HepG2 (cell line): ENCODE measurements around the gene ZNF831. TPM values are rescaled to one million over a fixed set of nuclear protein-coding genes. Genes with fewer than 3 reads are reported as not detected.

Experiments
- ERF ChIP-seq: IDR thresholded peaks from 2 replicates; pipeline ENCODE4 v1.6.1; 2018; ENCODE audit warnings: missing biosample characterization, missing genetic modification reagents
- GABPB1 ChIP-seq: IDR thresholded peaks from 2 replicates; pipeline ENCODE4 v1.6.1; 2016; ENCODE audit warnings: mild to moderate bottlenecking, missing genetic modification reagents, moderate library complexity, missing compliant biosample characterization
- KLF9 ChIP-seq: IDR thresholded peaks from 2 replicates; pipeline ENCODE4 v1.6.1; 2016; ENCODE audit warnings: low read depth
- MAFF ChIP-seq: IDR thresholded peaks from 2 replicates; pipeline ENCODE4 v1.6.1; 2011; ENCODE audit warnings: low read depth, low read length, improper control_type of control experiment
- PLRG1 ChIP-seq: fragments of 450-650 bp; conservative IDR thresholded peaks from 2 replicates; pipeline ENCODE4 v1.6.1; 2016
- SNAPC2 ChIP-seq: sonication (generic); formaldehyde crosslinking; IDR thresholded peaks from 2 replicates; pipeline ENCODE4 v1.8.1; 2022; ENCODE audit warnings: mild to moderate bottlenecking, missing genetic modification reagents
- SRF ChIP-seq: IDR thresholded peaks from 2 replicates; pipeline ENCODE4 v1.6.1; 2011; ENCODE audit warnings: mild to moderate bottlenecking, low read depth, low read length, moderate library complexity
- TRIM24 ChIP-seq: sonication (generic); formaldehyde crosslinking; IDR thresholded peaks from 2 replicates; pipeline ENCODE4 v1.8.0; 2022; ENCODE audit warnings: mild to moderate bottlenecking, missing genetic modification reagents
- ZBTB20 ChIP-seq: sonication (generic); formaldehyde crosslinking; IDR thresholded peaks from 2 replicates; pipeline ENCODE4 v1.8.1; 2023; ENCODE audit warnings: missing genetic modification reagents, low read depth, mild to moderate bottlenecking, borderline replicate concordance
- ZNF3 ChIP-seq: IDR thresholded peaks from 2 replicates; pipeline ENCODE4 v1.7.0; 2017; ENCODE audit warnings: inconsistent platforms
- ZNF329 ChIP-seq: sonication (generic); formaldehyde crosslinking; IDR thresholded peaks from 2 replicates; pipeline ENCODE4 v1.9.0; 2021; ENCODE audit warnings: low read depth, mild to moderate bottlenecking, missing genetic modification reagents
- ZNF382 ChIP-seq: sonication (generic); formaldehyde crosslinking; IDR thresholded peaks from 2 replicates; pipeline ENCODE4 v1.5.0; 2020; ENCODE audit warnings: missing genetic modification reagents, mild to moderate bottlenecking, borderline replicate concordance
- ZNF572 ChIP-seq: sonication (generic); formaldehyde crosslinking; IDR thresholded peaks from 2 replicates; pipeline ENCODE4 v1.5.1; 2020; ENCODE audit warnings: mild to moderate bottlenecking, missing genetic modification reagents
- polyA plus RNA-seq, 8 experiments: library from polyadenylated mRNA; depleted of rRNA in 3 of 8; stranded (reverse) in 7 of 8; unstranded in 1 of 8; fragments of >200 nt; fragmentation: Illumina TruSeq in 4 of 8; extraction: Trizol in 4 of 8; gene quantifications; 2 replicates each; pipeline versions ENCODE4 v1.2.1 to v1.2.3, GENCODE V29; 2011 to 2016; ENCODE audit warnings: low read depth in 4 of 8, missing spikeins in 1 of 8, mixed read lengths in 1 of 8; ENCODE audit not compliant: insufficient read depth in 1 of 8
- total RNA-seq, 5 experiments: library from RNA; depleted of rRNA; stranded (reverse); fragments of >200 nt; fragmentation: Illumina TruSeq; extraction: Trizol; gene quantifications; 2 replicates each; pipeline ENCODE4 v1.2.3, GENCODE V29; 2016; ENCODE audit warnings: low read depth in 1 of 5
- TF ChIP-seq, protein P1 (sequence below): IDR thresholded peaks from 2 replicates; pipeline ENCODE4 v1.6.1; 2016; ENCODE audit warnings: missing compliant biosample characterization, missing genetic modification reagents, borderline replicate concordance
- TF ChIP-seq, protein P2 (sequence below): sonication (generic); formaldehyde crosslinking; IDR thresholded peaks from 2 replicates; pipeline ENCODE4 v1.4.0; 2020; ENCODE audit warnings: mild to moderate bottlenecking, missing genetic modification reagents
- TF ChIP-seq, protein P3 (sequence below): sonication (generic); formaldehyde crosslinking; IDR thresholded peaks from 2 replicates; pipeline ENCODE4 v1.4.0; 2020; ENCODE audit warnings: missing genetic modification reagents, borderline replicate concordance
- TF ChIP-seq, protein P4 (sequence below): IDR thresholded peaks from 2 replicates; pipeline ENCODE4 v1.6.1; 2012; ENCODE audit warnings: low read length, improper control_type of control experiment

The ZNF831 gene
- total and polyA plus RNA-seq, 2 of the 13 experiments (the other 11 are each of a cell fraction or from before 2014, with no cell fraction given), result not detected

DNA sequence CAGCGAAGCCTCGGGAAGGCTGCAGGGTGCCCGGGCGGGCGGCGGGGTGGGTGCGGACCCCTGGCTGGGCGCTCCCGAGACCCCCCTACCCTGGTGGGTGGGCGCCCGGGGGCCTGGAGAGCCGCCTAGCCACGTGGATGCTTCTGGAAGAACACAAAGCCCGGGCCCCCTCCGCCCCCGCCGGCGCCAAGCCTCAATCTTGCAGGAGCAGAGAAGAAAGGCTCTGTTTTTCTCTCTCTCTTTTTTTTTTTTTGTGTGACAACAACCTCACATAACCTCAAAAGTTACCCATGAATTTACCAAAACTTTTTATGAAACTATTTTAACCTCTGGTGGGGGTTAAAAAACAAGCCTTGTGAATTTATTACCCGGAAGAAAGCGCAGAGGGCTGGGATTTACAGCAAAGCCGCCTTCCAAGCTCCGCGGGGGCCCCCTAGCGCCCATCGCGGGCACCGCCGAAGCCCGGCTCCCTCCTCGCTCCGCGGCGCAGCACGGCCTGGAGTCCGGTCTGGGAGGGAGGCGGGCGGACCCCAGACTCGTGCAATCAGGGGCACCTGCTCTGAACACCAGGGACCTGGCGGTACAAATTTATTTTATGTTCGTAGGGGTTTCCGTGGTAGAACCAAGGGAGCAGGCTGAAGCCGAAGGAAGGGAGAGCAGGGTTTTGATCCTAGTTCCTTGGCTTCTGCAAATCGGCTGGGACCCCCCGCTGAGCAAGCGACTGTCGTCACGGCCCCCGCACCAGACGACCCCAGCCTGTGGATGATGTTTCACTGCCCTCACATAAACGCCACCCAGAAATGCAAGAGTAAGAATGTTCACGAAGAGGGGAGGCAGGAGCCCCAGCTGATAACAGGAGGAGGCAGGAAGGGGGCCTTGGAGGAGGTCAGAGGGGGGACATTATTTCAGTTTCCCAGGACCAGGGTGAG is 58.9 kb downstream of the ZNF831 start (continued):
- TF ChIP-seq, protein P1, sequence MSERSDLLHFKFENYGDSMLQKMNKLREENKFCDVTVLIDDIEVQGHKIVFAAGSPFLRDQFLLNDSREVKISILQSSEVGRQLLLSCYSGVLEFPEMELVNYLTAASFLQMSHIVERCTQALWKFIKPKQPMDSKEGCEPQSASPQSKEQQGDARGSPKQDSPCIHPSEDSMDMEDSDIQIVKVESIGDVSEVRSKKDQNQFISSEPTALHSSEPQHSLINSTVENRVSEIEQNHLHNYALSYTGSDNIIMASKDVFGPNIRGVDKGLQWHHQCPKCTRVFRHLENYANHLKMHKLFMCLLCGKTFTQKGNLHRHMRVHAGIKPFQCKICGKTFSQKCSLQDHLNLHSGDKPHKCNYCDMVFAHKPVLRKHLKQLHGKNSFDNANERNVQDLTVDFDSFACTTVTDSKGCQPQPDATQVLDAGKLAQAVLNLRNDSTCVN, result no peak
- TF ChIP-seq PLRG1 (no peak), ZNF572 (CRISPR knock-in tag) (0 out of 2 replicates have a peak, but pooled peaks have one; percentile 61), ZNF382 (CRISPR knock-in tag) (no peak), KLF9 (CRISPR knock-in tag) (no peak), ZNF329 (CRISPR knock-in tag) (no peak), ZBTB20 (CRISPR knock-in tag) (no peak), SNAPC2 (no peak), ERF (CRISPR knock-in tag) (peak; percentile 17; the same call in 1 of the 2 replicates), MAFF (no peak), SRF (no peak), GABPB1 (CRISPR knock-in tag) (peak; percentile 58; the same call in 1 of the 2 replicates), ZNF3 (no peak), TRIM24 (CRISPR knock-in tag) (no peak)
- TF ChIP-seq, protein P2, sequence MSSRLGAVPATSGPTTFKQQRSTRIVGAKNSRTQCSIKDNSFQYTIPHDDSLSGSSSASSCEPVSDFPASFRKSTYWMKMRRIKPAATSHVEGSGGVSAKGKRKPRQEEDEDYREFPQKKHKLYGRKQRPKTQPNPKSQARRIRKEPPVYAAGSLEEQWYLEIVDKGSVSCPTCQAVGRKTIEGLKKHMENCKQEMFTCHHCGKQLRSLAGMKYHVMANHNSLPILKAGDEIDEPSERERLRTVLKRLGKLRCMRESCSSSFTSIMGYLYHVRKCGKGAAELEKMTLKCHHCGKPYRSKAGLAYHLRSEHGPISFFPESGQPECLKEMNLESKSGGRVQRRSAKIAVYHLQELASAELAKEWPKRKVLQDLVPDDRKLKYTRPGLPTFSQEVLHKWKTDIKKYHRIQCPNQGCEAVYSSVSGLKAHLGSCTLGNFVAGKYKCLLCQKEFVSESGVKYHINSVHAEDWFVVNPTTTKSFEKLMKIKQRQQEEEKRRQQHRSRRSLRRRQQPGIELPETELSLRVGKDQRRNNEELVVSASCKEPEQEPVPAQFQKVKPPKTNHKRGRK (CRISPR knock-in tag), result no peak
- TF ChIP-seq, protein P3, sequence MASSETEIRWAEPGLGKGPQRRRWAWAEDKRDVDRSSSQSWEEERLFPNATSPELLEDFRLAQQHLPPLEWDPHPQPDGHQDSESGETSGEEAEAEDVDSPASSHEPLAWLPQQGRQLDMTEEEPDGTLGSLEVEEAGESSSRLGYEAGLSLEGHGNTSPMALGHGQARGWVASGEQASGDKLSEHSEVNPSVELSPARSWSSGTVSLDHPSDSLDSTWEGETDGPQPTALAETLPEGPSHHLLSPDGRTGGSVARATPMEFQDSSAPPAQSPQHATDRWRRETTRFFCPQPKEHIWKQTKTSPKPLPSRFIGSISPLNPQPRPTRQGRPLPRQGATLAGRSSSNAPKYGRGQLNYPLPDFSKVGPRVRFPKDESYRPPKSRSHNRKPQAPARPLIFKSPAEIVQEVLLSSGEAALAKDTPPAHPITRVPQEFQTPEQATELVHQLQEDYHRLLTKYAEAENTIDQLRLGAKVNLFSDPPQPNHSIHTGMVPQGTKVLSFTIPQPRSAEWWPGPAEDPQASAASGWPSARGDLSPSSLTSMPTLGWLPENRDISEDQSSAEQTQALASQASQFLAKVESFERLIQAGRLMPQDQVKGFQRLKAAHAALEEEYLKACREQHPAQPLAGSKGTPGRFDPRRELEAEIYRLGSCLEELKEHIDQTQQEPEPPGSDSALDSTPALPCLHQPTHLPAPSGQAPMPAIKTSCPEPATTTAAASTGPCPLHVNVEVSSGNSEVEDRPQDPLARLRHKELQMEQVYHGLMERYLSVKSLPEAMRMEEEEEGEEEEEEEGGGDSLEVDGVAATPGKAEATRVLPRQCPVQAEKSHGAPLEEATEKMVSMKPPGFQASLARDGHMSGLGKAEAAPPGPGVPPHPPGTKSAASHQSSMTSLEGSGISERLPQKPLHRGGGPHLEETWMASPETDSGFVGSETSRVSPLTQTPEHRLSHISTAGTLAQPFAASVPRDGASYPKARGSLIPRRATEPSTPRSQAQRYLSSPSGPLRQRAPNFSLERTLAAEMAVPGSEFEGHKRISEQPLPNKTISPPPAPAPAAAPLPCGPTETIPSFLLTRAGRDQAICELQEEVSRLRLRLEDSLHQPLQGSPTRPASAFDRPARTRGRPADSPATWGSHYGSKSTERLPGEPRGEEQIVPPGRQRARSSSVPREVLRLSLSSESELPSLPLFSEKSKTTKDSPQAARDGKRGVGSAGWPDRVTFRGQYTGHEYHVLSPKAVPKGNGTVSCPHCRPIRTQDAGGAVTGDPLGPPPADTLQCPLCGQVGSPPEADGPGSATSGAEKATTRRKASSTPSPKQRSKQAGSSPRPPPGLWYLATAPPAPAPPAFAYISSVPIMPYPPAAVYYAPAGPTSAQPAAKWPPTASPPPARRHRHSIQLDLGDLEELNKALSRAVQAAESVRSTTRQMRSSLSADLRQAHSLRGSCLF (CRISPR knock-in tag), result no peak
- TF ChIP-seq, protein P4, sequence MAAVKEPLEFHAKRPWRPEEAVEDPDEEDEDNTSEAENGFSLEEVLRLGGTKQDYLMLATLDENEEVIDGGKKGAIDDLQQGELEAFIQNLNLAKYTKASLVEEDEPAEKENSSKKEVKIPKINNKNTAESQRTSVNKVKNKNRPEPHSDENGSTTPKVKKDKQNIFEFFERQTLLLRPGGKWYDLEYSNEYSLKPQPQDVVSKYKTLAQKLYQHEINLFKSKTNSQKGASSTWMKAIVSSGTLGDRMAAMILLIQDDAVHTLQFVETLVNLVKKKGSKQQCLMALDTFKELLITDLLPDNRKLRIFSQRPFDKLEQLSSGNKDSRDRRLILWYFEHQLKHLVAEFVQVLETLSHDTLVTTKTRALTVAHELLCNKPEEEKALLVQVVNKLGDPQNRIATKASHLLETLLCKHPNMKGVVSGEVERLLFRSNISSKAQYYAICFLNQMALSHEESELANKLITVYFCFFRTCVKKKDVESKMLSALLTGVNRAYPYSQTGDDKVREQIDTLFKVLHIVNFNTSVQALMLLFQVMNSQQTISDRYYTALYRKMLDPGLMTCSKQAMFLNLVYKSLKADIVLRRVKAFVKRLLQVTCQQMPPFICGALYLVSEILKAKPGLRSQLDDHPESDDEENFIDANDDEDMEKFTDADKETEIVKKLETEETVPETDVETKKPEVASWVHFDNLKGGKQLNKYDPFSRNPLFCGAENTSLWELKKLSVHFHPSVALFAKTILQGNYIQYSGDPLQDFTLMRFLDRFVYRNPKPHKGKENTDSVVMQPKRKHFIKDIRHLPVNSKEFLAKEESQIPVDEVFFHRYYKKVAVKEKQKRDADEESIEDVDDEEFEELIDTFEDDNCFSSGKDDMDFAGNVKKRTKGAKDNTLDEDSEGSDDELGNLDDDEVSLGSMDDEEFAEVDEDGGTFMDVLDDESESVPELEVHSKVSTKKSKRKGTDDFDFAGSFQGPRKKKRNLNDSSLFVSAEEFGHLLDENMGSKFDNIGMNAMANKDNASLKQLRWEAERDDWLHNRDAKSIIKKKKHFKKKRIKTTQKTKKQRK, result no peak
